A549 (cell line): ENCODE results near the gene RAB3D. TPM values are rescaled to one million over a fixed set of nuclear protein-coding genes. Genes with fewer than 3 reads are reported as not detected.

Source experiments
- ATAC-seq, 2 experiments: fragments of 200-7000 bp in 1 of 2; fragments of >200 bp in 1 of 2; cut with Nextera tagmentation in 1 of 2; cut with Tn5 transposase in 1 of 2; 3 replicates each; pipeline versions ENCODE4 v1.8.0 to v1.9.1; 2018 to 2020; ENCODE audit warnings: mild to moderate bottlenecking in 1 of 2, moderate library complexity in 1 of 2
- CTCF ChIA-PET: fragments of 300-600 bp; sonication (Branson Sonifier 250); formaldehyde crosslinking; extraction: SDS; loops from one replicate; lab custom pipeline; 2021; ENCODE audit warnings: antibody characterized with exemption, inconsistent platforms; lab: Yijun Ruan, JAX
- POLR2A ChIA-PET: fragments of 350-600 bp; formaldehyde crosslinking; extraction: SDS; loops from one replicate; lab custom pipeline; 2021; ENCODE audit warnings: antibody characterized with exemption, inconsistent platforms; lab: Yijun Ruan, JAX
- DNase-seq, 2 experiments: peaks; one replicate each; pipeline versions ENCODE4 v3.0.0 to v3.0.0-alpha.2; 2011 to 2016; ENCODE audit warnings: low read depth in 1 of 2, low spot score in 1 of 2
- FAIRE-seq: peaks from 2 replicates; lab custom pipeline; 2011; peaks lifted over from hg19 to GRCh38; lab: Jason Lieb, UNC
- H3K27ac ChIP-seq, 2 experiments: fragments of >200 bp; sonication (Bioruptor Twin); formaldehyde crosslinking; 3 replicates each; pipeline ENCODE4 v1.5.1; 2016 to 2017
- H3K4me1 ChIP-seq: fragments of >200 bp; sonication (Bioruptor Twin); formaldehyde crosslinking; 3 replicates; pipeline ENCODE4 v1.6.1; 2016
- H3K4me2 ChIP-seq: fragments of >200 bp; sonication (Bioruptor Twin); formaldehyde crosslinking; 3 replicates; pipeline ENCODE4 v1.6.1; 2016
- H3K4me3 ChIP-seq: fragments of >200 bp; sonication (Bioruptor Twin); formaldehyde crosslinking; 3 replicates; pipeline ENCODE4 v1.5.1; 2016
- H3K9me3 ChIP-seq: fragments of >200 bp; sonication (Bioruptor Twin); formaldehyde crosslinking; 3 replicates; pipeline ENCODE4 v1.6.1; 2016
- CBX8 ChIP-seq: fragments of 200-600 bp; sonication (generic); IDR thresholded peaks from 2 replicates; pipeline ENCODE4 v1.6.1; 2016
- ELK1 ChIP-seq: fragments of 150-350 bp; IDR thresholded peaks from 2 replicates; pipeline ENCODE4 v1.6.1; 2014; ENCODE audit warnings: low read depth, mild to moderate bottlenecking, low read length
- HOXA7 ChIP-seq: fragments of 250-450 bp; sonication (Bioruptor Pico); IDR thresholded peaks from 2 replicates; pipeline ENCODE4 v1.5.0; 2020; ENCODE audit warnings: mild to moderate bottlenecking, moderate library complexity
- HOXB5 ChIP-seq: fragments of 250-450 bp; sonication (Bioruptor Pico); IDR thresholded peaks from 2 replicates; pipeline ENCODE4 v1.5.0; 2020; ENCODE audit warnings: mild to moderate bottlenecking, moderate library complexity
- JUNB ChIP-seq: fragments of >200 bp; sonication (Bioruptor Twin); formaldehyde crosslinking; IDR thresholded peaks from 2 replicates; pipeline ENCODE4 v1.6.1; 2016
- MAFK ChIP-seq: fragments of 450-650 bp; IDR thresholded peaks from 2 replicates; pipeline ENCODE4 v1.6.1; 2014; ENCODE audit not compliant: partially characterized antibody
- MAX ChIP-seq: IDR thresholded peaks from 2 replicates; pipeline ENCODE4 v1.6.1; 2012
- NR3C1 ChIP-seq: fragments of >200 bp; sonication (Bioruptor Twin); formaldehyde crosslinking; IDR thresholded peaks from 3 replicates; pipeline ENCODE4 v1.6.1; 2017
- PBX3 ChIP-seq: IDR thresholded peaks from 2 replicates; pipeline ENCODE4 v1.6.1; 2012
- POLR2AphosphoS2 ChIP-seq: conservative IDR thresholded peaks from 2 replicates; pipeline ENCODE4 v1.6.1; 2012; ENCODE audit warnings: low read length, improper control_type of control experiment, inconsistent platforms
- REST ChIP-seq: fragments of 200-600 bp; sonication (generic); IDR thresholded peaks from 2 replicates; pipeline ENCODE4 v1.6.1; 2016; ENCODE audit warnings: antibody characterized with exemption, mild to moderate bottlenecking, moderate library complexity
- RFX5 ChIP-seq: fragments of 450-650 bp; IDR thresholded peaks from 2 replicates; pipeline ENCODE4 v1.7.1; 2014; ENCODE audit warnings: antibody characterized with exemption, mild to moderate bottlenecking, moderate library complexity
- SREBF2 ChIP-seq: fragments of 450-650 bp; IDR thresholded peaks from 2 replicates; pipeline ENCODE4 v1.6.1; 2014; ENCODE audit warnings: mild to moderate bottlenecking, moderate library complexity
- USF2 ChIP-seq: fragments of 450-650 bp; IDR thresholded peaks from 2 replicates; pipeline ENCODE4 v1.6.1; 2014; ENCODE audit warnings: antibody characterized with exemption
- ZC3H11A ChIP-seq: fragments of 450-650 bp; IDR thresholded peaks from 2 replicates; pipeline ENCODE4 v1.6.1; 2014; ENCODE audit warnings: antibody characterized with exemption, mild to moderate bottlenecking
- WGBS: methylation state at CpG from one replicate; pipeline ENCODE4 v1.1.6; 2017; ENCODE audit errors: missing lambda C conversion rate; 5-methylcytosine and 5-hydroxymethylcytosine counted together
- polyA plus RNA-seq, 4 experiments: library from polyadenylated mRNA; depleted of rRNA in 3 of 4; stranded (reverse); fragments of >200 nt; fragmentation: RNase III in 1 of 4; extraction: RNeasy Plus Mini Kit Qiagen cat#74134 plus additional on column Dnase treatment in 1 of 4; gene quantifications; 2 replicates in 3 of 4; 3 replicates in 1 of 4; pipeline ENCODE4 v1.2.3, GENCODE V29; 2011 to 2017

Gene RAB3D
- polyA plus RNA-seq, 2 of the 4 experiments (the other 2 are of a cell fraction) = 4.8 to 22.3 TPM

GRCh38 chr19:11291415-11291814, 48.0 kb downstream of the RAB3D start:
- ATAC-seq (no peak), FAIRE-seq (no peak)
- WGBS = 92% methylated on average over 7 of the region's 7 CpGs
- H3K27ac ChIP-seq = no peak overlapping the region
- H3K4me2 ChIP-seq = no peak overlapping the region
- no peak for TF ChIP-seq NR3C1
- TF ChIP-seq PBX3 = no peak
- TF ChIP-seq HOXB5 (CRISPR knock-in tag) = no peak
- no peak for TF ChIP-seq POLR2AphosphoS2
- TF ChIP-seq, all 56 proteins: peak for 0
- DNase-seq = no peak
- CTCF ChIA-PET = interaction anchor here (0.7 to 3.2 kb wide), 4 partner anchors 48 to 191 kb away, joined by 3 to 12 read pairs (median 6); partner anchors contain the start of gene RAB3D
- Histone ChIP-seq H3K9me3 (no peaks in the 10 kb centered on the region), H3K4me1 (0 out of 3 replicates have a peak, but pooled peaks cover 5% of the 10 kb centered on the region), H3K4me3 (no peak overlapping the region)
- POLR2A ChIA-PET = no interaction called here

GRCh38 chr19:11290256-11290655, 49.2 kb downstream of the RAB3D start:
- POLR2A ChIA-PET = no interaction called here
- 0 out of 3 replicates have a peak, but pooled peaks cover 5% of the 10 kb centered on the region for H3K4me1 ChIP-seq
- H3K4me3 ChIP-seq = no peak overlapping the region
- no peak overlapping the region for H3K4me2 ChIP-seq
- TF ChIP-seq MAX (no peak), SREBF2 (no peak), CBX8 (no peak), ELK1 (no peak), NR3C1 (no peak), REST (no peak), PBX3 (no peak), ZC3H11A (no peak), USF2 (no peak), JUNB (no peak), RFX5 (no peak), HOXA7 (no peak), MAFK (no peak)
- DNase-seq (no peak), ATAC-seq (no peak), FAIRE-seq (no peak)
- H3K27ac ChIP-seq = no peak overlapping the region
- 84% methylated on average over 4 of the region's 4 CpGs for WGBS
- CTCF ChIA-PET = interaction anchor here (0.6 to 3.2 kb wide), 3 partner anchors 78 to 192 kb away, joined by 4 to 12 read pairs (median 7); no protein-coding TSS in a partner anchor
- no peaks in the 10 kb centered on the region for H3K9me3 ChIP-seq
